Measurements from ENCODE around the gene FKBP1C. TPM values are rescaled to one million over a fixed set of nuclear protein-coding genes. Genes with fewer than 3 reads are reported as not detected.
"Not testable (repeated sequence)": the region's sequence is repeated elsewhere in the genome, so short reads cannot be mapped to it uniquely, and the experiment has no call there.

FKBP1C gene
- total RNA-seq, 1 donor from 2014 or later, result 1.2 TPM

GRCh38 chr6:63224179-63224578, 12.9 kb downstream of the FKBP1C start:
- Mint-ChIP-seq H3K27ac (ENCODE audit: unreplicated experiment) (no peak overlapping the region), H3K9me3 (ENCODE audit: unreplicated experiment) (no peaks in the 10 kb centered on the region), H3K4me3 (ENCODE audit: unreplicated experiment) (no peak overlapping the region), H3K4me1 (ENCODE audit: unreplicated experiment) (no peaks in the 10 kb centered on the region), H3K27me3 (ENCODE audit: unreplicated experiment) (no peaks in the 10 kb centered on the region), H3K36me3 (ENCODE audit: unreplicated experiment) (no peaks in the 10 kb centered on the region)
- TF ChIP-seq, protein P1, sequence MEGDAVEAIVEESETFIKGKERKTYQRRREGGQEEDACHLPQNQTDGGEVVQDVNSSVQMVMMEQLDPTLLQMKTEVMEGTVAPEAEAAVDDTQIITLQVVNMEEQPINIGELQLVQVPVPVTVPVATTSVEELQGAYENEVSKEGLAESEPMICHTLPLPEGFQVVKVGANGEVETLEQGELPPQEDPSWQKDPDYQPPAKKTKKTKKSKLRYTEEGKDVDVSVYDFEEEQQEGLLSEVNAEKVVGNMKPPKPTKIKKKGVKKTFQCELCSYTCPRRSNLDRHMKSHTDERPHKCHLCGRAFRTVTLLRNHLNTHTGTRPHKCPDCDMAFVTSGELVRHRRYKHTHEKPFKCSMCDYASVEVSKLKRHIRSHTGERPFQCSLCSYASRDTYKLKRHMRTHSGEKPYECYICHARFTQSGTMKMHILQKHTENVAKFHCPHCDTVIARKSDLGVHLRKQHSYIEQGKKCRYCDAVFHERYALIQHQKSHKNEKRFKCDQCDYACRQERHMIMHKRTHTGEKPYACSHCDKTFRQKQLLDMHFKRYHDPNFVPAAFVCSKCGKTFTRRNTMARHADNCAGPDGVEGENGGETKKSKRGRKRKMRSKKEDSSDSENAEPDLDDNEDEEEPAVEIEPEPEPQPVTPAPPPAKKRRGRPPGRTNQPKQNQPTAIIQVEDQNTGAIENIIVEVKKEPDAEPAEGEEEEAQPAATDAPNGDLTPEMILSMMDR (IDR thresholded peaks at IDR 0.05), result no peak
- no peak for DNase-seq (ENCODE audit: extremely low spot score, unreplicated experiment)

DNA sequence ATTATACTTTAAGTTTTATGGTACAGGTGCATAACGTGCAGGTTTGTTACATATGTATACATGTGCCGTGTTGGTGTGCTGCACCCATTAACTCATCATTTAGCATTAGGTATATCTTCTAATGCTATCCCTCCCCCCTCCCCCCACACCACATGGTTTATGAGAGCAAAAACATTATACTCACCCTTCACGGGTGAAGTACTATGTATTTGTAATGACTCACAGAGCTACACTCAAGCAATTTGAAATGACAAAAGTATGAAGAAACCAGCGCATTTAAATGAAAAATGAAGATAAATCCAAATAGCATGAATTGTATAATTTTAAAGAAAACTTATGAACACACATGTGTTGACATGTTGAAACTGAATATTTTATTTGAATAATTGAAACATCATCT, 14.7 kb downstream of the FKBP1C start:
- not testable (repeated sequence) for H3K27me3 Mint-ChIP-seq (ENCODE audit: unreplicated experiment); H3K36me3 Mint-ChIP-seq (ENCODE audit: unreplicated experiment); H3K9me3 Mint-ChIP-seq (ENCODE audit: unreplicated experiment); H3K4me3 Mint-ChIP-seq (ENCODE audit: unreplicated experiment); H3K4me1 Mint-ChIP-seq (ENCODE audit: unreplicated experiment); DNase-seq (ENCODE audit: extremely low spot score, unreplicated experiment); H3K27ac Mint-ChIP-seq (ENCODE audit: unreplicated experiment)

DNA sequence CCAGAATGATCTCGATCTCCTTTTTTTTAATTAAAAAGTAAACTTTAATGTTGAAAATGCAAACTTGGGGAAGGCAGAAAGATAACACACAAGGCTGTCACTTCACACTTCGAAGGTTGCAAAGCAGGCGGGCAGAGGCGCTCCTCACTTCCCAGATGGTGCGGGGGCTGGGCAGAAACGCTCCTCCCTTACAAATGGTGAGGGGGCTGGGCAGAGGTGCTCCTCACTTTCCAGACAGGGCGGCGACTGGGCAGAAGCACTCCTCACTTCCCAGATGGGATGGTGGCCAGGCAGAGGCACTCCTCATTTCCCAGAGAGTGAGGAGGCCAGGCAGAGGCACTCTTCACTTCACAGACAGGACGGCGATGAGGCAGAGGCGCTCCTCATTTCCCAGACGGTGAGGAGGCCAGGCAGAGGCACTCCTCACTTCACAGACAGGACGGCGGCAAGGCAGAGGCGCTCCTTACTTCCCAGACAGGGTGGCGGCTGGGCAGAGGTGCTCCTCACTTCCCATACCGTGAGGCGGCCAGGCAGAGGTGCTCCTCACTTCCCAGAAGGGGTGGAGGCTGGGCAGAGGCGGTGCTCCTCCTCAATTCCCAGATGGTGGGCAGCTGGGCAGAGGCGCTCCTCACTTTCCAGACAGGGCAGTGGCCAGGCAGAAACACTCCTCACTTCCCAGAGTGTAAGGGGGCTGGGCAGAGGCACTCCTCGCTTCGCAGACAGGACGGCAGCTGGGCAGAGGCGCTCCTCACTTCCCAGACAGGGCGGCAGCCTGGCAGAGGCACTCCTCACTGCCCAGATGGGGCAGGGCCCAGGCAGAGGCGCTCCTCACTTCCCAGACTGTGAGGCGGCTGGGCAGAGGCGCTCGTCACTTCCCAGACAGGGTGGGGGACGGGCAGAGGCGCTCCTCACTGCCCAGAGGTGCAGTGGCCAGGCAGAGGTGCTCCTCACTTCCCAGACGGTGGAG, 16.9 kb downstream of the FKBP1C start:
- not testable (repeated sequence) for H3K9me3 Mint-ChIP-seq (ENCODE audit: unreplicated experiment); DNase-seq (ENCODE audit: extremely low spot score, unreplicated experiment); H3K4me1 Mint-ChIP-seq (ENCODE audit: unreplicated experiment); H3K4me3 Mint-ChIP-seq (ENCODE audit: unreplicated experiment); H3K27ac Mint-ChIP-seq (ENCODE audit: unreplicated experiment); H3K36me3 Mint-ChIP-seq (ENCODE audit: unreplicated experiment); H3K27me3 Mint-ChIP-seq (ENCODE audit: unreplicated experiment)

DNA sequence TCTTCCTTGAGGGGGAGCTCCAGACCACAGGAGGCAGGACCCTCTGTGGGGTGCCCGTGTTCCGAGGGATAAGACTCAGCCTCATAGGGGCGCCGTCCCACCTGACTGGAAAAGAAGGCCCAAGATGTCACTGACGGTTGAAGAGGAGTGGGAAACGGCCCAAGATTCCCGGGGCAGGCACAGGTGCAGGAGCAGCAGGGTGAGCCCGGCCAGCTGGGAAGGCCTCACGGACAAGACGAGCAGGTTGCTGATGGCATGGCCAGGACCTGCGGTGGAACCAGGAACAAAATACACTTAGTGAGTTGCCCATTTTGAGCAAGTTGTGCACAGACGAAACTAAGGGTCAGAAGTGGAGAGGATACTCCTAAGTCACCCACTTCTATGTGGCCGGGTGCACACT, 18.8 kb downstream of the FKBP1C start:
- not testable (repeated sequence) for H3K27ac Mint-ChIP-seq (ENCODE audit: unreplicated experiment); H3K4me1 Mint-ChIP-seq (ENCODE audit: unreplicated experiment); DNase-seq (ENCODE audit: extremely low spot score, unreplicated experiment); H3K36me3 Mint-ChIP-seq (ENCODE audit: unreplicated experiment); H3K27me3 Mint-ChIP-seq (ENCODE audit: unreplicated experiment); H3K4me3 Mint-ChIP-seq (ENCODE audit: unreplicated experiment)
- peaks cover 15% of the 10 kb centered on the region for H3K9me3 Mint-ChIP-seq (ENCODE audit: unreplicated experiment)

DNA sequence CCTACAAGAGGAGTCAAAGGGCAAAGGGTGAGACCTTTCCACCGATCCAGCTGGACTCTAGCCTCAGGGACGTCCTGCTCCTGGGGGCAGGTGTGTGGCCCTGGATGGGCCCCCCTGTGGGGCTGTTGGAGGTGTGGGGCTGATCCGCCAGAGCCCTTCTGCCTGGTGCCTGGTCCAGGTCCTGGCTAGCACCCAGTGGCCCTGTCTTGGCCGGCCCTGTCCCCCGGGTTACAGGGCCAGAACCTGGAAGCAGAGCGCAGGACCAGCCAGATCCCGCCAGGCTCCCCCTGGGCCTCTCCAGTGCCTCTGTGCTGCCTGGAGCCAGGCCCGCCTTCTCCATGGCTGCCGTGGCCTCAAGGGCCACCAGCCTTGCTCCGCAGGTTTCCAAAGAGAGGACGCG, 19.2 kb downstream of the FKBP1C start:
- not testable (repeated sequence) for H3K36me3 Mint-ChIP-seq (ENCODE audit: unreplicated experiment); H3K4me3 Mint-ChIP-seq (ENCODE audit: unreplicated experiment); DNase-seq (ENCODE audit: extremely low spot score, unreplicated experiment); H3K4me1 Mint-ChIP-seq (ENCODE audit: unreplicated experiment); H3K27ac Mint-ChIP-seq (ENCODE audit: unreplicated experiment); H3K27me3 Mint-ChIP-seq (ENCODE audit: unreplicated experiment)
- H3K9me3 Mint-ChIP-seq (ENCODE audit: unreplicated experiment), result peaks cover 17% of the 10 kb centered on the region

- Mint-ChIP-seq H3K36me3 (ENCODE audit: unreplicated experiment) (no peaks in the 10 kb centered on the region), H3K27me3 (ENCODE audit: unreplicated experiment) (peaks cover 3% of the 10 kb centered on the region), H3K27ac (ENCODE audit: unreplicated experiment) (no peak overlapping the region), H3K4me3 (ENCODE audit: unreplicated experiment) (no peak overlapping the region), H3K9me3 (ENCODE audit: unreplicated experiment) (peaks cover 17% of the 10 kb centered on the region), H3K4me1 (ENCODE audit: unreplicated experiment) (no peaks in the 10 kb centered on the region)
- DNase-seq (ENCODE audit: extremely low spot score, unreplicated experiment), result no peak
- TF ChIP-seq, protein P1 (IDR thresholded peaks at IDR 0.05), result no peak
Measured at GRCh38 chr6:63236398-63236817, 25.1 kb downstream of the FKBP1C start.

- Mint-ChIP-seq H3K36me3 (ENCODE audit: unreplicated experiment) (no peaks in the 10 kb centered on the region), H3K4me3 (ENCODE audit: unreplicated experiment) (no peak overlapping the region), H3K27ac (ENCODE audit: unreplicated experiment) (no peak overlapping the region), H3K9me3 (ENCODE audit: unreplicated experiment) (no peaks in the 10 kb centered on the region), H3K27me3 (ENCODE audit: unreplicated experiment) (no peaks in the 10 kb centered on the region), H3K4me1 (ENCODE audit: unreplicated experiment) (peaks cover 2% of the 10 kb centered on the region)
- no peak for DNase-seq (ENCODE audit: extremely low spot score, unreplicated experiment)
- TF ChIP-seq, protein P1 (IDR thresholded peaks at IDR 0.05), result no peak
Measured at GRCh38 chr6:63245420-63245819, 34.2 kb downstream of the FKBP1C start.
